ENCODE measurements around the gene SLIT3.
"Not testable (repeated sequence)": the region's sequence is repeated elsewhere in the genome, so short reads cannot be mapped to it uniquely, and the experiment has no call there.

The SLIT3 gene

GRCh38 chr5:168648576-168648975 lies 652.4 kb downstream of the SLIT3 start:
- DNase-seq, result no peak

GRCh38 chr5:168648016-168648415 lies 652.9 kb downstream of the SLIT3 start:
- DNase-seq, result no peak

DNA sequence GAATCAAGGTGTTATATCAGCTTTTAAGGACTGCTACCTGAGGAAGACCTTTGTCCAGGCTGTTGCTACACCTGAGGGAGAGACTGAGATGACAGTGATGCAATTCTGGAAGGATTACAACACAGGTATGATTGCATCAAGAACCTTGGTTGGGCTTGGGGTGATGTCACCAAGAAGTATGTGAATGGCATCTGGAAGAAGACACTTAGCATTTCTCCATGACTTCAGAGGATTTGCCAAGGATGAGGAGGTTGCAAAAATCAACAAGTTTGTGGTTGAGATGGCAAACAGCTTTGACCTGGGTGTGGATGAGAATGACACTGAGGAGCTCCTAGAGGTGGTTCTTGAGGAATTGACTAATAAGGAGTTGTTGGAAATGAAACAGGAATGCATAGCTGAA lies 653.9 kb downstream of the SLIT3 start:
- DNase-seq, result no peak

- DNase-seq, result no peak
Measured at GRCh38 chr5:168646335-168646734, 654.6 kb downstream of the SLIT3 start.

DNA sequence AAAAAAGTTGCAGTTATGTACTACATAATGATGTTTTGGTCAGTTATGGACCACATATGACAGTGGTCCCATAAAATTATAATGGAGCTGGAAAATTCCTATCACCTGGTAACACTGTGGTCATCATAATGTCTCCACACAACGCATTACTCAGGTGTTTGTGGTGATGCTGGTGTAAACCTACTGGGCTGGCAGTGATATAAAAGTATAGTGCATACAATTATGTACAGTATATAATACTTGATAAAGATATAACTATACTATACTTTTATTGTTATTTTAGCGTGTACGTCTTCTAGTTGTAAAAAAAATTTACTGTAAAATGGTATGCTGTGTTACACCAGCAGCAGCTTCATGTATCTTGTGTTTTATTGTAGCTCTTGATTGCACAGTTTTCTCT lies 655.7 kb downstream of the SLIT3 start:
- DNase-seq, result no peak

- DNase-seq, result no peak
Measured at GRCh38 chr5:168642019-168642418, 658.9 kb downstream of the SLIT3 start.

DNA sequence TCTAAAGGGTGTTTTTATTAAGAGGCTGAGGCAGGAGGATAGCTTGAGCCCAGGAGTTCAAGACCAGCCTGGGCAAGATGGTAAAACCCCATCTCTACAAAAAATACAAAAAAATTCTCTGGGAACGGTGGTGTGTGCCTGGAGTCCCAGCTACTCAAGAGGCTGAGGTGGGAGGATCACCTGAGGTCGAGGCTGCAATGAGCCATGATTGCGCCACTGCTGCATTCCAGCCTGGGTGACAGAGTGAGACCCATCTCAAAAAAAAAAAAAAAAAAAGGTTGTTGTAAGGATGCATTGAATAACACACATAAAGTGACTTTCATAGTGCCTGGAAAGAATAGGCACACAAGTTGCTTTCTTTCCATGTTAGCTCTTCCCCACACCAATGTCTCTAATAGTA lies 662.1 kb downstream of the SLIT3 start:
- DNase-seq, result not testable (repeated sequence)

GRCh38 chr5:168637793-168638192 lies 663.1 kb downstream of the SLIT3 start:
- DNase-seq, result no peak

GRCh38 chr5:168637281-168637680 lies 663.7 kb downstream of the SLIT3 start:
- no peak for DNase-seq

GRCh38 chr5:168630958-168631357 lies 670.0 kb downstream of the SLIT3 start:
- DNase-seq, result not testable (repeated sequence)

DNA sequence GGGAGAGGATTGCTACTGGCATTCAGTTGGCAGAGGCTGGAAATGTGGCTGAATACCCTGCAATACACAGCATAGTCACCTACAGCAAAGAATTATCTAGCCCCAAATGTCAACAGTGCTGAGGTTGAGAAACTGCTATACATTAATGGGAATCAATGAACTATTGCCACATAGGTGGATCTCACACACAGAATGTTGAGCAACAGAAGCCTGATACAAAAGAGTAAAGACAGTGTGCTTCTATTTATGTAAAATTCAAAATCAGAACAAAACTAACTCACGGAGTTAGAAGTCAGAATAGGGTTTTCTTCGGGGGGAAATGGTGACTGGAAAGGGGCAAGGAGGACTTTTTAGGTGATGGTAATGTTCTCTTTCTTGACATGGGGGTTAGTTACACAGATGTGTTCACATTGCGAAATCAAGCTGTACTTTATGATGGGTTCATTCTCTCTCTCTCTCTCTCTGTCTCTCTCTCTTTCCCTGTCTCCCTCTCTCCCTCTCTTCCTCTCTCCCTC lies 676.0 kb downstream of the SLIT3 start:
- DNase-seq, result no peak

DNA sequence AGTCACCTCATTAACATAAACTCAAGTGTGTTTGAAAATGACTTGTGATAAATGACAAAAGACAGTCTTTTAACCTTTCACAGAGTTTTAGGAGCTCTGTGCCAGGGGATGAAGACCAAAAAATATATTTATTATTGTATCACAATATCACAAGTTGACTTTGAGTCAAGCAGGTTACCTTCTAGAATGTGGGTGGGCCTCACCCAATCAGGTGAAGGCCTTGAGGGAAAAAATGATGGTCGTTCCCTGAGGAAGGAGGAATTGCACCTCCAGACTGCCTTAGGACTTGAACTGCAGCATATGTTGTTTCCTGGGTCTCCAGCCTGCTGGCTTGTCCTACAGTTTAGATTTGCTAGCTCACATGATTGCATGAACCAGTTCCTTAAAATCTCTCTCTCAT lies 680.1 kb downstream of the SLIT3 start:
- no peak for DNase-seq

- DNase-seq, result no peak
Measured at GRCh38 chr5:168614661-168615060, 686.3 kb downstream of the SLIT3 start.

GRCh38 chr5:168613996-168614395 lies 686.9 kb downstream of the SLIT3 start:
- DNase-seq, result no peak

GRCh38 chr5:168613396-168613795 lies 687.5 kb downstream of the SLIT3 start:
- DNase-seq, result no peak

DNA sequence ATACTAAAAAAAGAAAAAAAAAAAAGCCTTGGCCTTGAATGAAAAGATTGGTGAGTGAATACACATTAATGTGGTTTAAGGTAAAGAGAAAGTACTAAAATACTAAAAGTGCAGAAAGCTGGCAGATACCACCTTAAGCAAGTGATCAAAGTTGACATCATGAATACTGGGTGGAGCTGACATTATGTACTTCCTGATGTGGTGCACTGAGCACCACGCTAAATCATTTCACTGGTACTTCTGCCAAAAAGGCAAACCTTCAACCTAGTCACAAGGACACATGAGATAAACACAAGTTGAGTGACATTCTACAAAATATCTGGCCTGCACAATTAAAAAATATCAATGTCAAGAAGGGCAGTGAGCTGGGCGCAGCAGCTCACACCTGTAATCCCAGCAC lies 687.9 kb downstream of the SLIT3 start:
- no peak for DNase-seq

DNA sequence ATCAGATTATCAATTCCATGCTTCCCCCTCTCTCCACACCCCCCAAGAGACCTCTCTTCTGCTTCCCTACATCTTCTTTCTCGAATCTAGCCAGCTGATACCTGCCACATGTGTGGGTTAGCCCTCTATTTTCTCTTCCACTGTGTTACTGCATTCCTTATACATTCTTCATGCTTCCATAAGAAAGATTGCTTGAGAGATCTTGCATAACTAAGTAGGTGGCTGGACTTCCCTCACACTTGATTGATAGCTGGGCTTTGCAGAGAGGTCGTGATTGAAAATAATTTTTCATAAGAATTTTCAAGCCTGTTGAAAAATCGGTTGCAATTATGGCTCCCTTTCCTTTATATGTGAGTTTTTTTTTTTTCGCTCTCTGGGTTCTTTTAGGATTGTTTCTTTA lies 688.8 kb downstream of the SLIT3 start:
- DNase-seq, result no peak

All from stimulated activated naive CD4-positive, alpha-beta T cell treated with Interleukin-2 at 50 U/mL for 16 hours (primary cell).